WTC11 (cell line): Measurements from ENCODE around the gene SLC13A2.

Experiments used
- CBFB ChIP-seq: sonication (generic); formaldehyde crosslinking; IDR thresholded peaks from 2 replicates; pipeline ENCODE4 v1.8.1; 2022; ENCODE audit warnings: mild to moderate bottlenecking, low read depth, missing genetic modification reagents
- CREB1 ChIP-seq: sonication (generic); formaldehyde crosslinking; IDR thresholded peaks from 2 replicates; pipeline ENCODE4 v1.8.0; 2023; ENCODE audit warnings: mild to moderate bottlenecking, missing genetic modification reagents
- NR1H2 ChIP-seq: sonication (generic); formaldehyde crosslinking; IDR thresholded peaks from 2 replicates; pipeline ENCODE4 v1.9.0; 2021; ENCODE audit warnings: mild to moderate bottlenecking, moderate library complexity, missing genetic modification reagents
- NR2C2 ChIP-seq: sonication (generic); formaldehyde crosslinking; IDR thresholded peaks from 2 replicates; pipeline ENCODE4 v1.8.0; 2022; ENCODE audit warnings: mild to moderate bottlenecking, missing genetic modification reagents
- SP1 ChIP-seq: sonication (generic); formaldehyde crosslinking; conservative IDR thresholded peaks from 2 replicates; pipeline ENCODE4 v1.8.1; 2022; ENCODE audit warnings: missing genetic modification reagents
- TF ChIP-seq, protein P1 (sequence below): fragments of 200-600 bp; IDR thresholded peaks from 2 replicates; pipeline ENCODE4 v1.8.0; 2022; ENCODE audit warnings: antibody characterized with exemption
- TF ChIP-seq, protein P2 (sequence below): sonication (generic); formaldehyde crosslinking; IDR thresholded peaks from 2 replicates; pipeline ENCODE4 v1.8.1; 2023; ENCODE audit warnings: mild to moderate bottlenecking, missing genetic modification reagents, moderate library complexity
- TF ChIP-seq, protein P3 (sequence below): sonication (generic); formaldehyde crosslinking; IDR thresholded peaks from 2 replicates; pipeline ENCODE4 v1.8.1; 2022; ENCODE audit warnings: low read depth, missing genetic modification reagents, borderline replicate concordance

DNA sequence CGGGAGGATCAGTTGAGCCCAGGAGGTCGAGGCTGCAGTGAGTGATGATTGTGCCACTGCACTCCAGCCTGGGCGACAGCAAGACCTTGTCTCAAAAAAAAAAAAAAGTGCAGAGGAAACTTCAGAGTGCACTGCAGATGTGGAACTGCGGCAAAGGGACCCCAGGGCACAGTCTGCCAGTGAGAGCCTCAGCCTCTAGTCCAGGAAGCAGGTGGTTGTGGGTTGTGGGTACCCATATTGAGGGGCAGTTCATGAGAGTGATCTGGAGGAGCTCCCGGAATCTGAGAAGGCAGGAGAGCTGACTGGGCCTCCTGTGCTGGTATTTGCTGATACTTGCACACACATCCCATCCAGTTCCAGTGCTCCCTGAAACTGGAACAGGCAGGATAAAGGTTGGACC, 45.8 kb downstream of the SLC13A2 start:
- TF ChIP-seq CBFB (CRISPR knock-in tag) (no peak), CREB1 (no peak), NR2C2 (CRISPR knock-in tag) (no peak), NR1H2 (CRISPR knock-in tag) (no peak), SP1 (no peak)
- TF ChIP-seq, protein P1, sequence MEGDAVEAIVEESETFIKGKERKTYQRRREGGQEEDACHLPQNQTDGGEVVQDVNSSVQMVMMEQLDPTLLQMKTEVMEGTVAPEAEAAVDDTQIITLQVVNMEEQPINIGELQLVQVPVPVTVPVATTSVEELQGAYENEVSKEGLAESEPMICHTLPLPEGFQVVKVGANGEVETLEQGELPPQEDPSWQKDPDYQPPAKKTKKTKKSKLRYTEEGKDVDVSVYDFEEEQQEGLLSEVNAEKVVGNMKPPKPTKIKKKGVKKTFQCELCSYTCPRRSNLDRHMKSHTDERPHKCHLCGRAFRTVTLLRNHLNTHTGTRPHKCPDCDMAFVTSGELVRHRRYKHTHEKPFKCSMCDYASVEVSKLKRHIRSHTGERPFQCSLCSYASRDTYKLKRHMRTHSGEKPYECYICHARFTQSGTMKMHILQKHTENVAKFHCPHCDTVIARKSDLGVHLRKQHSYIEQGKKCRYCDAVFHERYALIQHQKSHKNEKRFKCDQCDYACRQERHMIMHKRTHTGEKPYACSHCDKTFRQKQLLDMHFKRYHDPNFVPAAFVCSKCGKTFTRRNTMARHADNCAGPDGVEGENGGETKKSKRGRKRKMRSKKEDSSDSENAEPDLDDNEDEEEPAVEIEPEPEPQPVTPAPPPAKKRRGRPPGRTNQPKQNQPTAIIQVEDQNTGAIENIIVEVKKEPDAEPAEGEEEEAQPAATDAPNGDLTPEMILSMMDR, result no peak
- TF ChIP-seq, protein P2, sequence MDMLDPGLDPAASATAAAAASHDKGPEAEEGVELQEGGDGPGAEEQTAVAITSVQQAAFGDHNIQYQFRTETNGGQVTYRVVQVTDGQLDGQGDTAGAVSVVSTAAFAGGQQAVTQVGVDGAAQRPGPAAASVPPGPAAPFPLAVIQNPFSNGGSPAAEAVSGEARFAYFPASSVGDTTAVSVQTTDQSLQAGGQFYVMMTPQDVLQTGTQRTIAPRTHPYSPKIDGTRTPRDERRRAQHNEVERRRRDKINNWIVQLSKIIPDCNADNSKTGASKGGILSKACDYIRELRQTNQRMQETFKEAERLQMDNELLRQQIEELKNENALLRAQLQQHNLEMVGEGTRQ (CRISPR knock-in tag), result no peak
- TF ChIP-seq, protein P3, sequence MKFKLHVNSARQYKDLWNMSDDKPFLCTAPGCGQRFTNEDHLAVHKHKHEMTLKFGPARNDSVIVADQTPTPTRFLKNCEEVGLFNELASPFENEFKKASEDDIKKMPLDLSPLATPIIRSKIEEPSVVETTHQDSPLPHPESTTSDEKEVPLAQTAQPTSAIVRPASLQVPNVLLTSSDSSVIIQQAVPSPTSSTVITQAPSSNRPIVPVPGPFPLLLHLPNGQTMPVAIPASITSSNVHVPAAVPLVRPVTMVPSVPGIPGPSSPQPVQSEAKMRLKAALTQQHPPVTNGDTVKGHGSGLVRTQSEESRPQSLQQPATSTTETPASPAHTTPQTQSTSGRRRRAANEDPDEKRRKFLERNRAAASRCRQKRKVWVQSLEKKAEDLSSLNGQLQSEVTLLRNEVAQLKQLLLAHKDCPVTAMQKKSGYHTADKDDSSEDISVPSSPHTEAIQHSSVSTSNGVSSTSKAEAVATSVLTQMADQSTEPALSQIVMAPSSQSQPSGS (CRISPR knock-in tag), result no peak
